Fibroblast of pulmonary artery (primary cell): ENCODE measurements around the gene TEX44.
"Not testable (repeated sequence)": the region's sequence is repeated elsewhere in the genome, so short reads cannot be mapped to it uniquely, and the experiment has no call there.

Experiments
- DNase-seq: peaks from one replicate; pipeline ENCODE4 v3.0.0-alpha.2; 2010; ENCODE audit warnings: low read depth
- H3K4me3 ChIP-seq: replicated peaks from 2 replicates; pipeline ENCODE4 v1.5.1; 2011; ENCODE audit warnings: low read depth, mild to moderate bottlenecking, control low read depth, low read length, moderate library complexity
- CTCF ChIP-seq: IDR thresholded peaks from 2 replicates; pipeline ENCODE4 v1.5.1; 2011; ENCODE audit warnings: mild to moderate bottlenecking, control low read depth, low read length, inconsistent platforms; ENCODE audit errors: missing control alignments

Gene TEX44

GRCh38 chr2:231552752-231553151 lies 39.9 kb upstream of the TEX44 start:
- no peak for DNase-seq
- no peak for TF ChIP-seq CTCF
- H3K4me3 ChIP-seq: no peak overlapping the region

DNA sequence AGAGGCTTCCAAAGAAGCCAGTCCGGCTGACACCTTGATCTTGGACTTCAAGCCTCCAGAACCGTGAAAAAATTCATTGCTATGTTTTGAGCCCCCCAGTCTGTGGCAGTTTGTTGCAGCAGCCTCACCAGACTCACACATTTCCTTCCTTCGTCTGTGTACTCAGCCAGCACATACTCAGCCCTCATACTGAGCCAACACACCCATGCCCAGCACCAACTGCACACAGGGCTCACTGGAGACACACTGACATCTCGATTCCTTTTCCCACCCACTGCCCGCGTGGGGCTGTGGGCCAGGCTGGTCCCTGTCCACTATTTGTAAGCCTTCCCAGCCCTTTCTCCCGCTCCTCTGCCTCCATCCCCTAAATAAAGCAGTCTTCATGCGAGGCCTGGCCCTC lies 38.3 kb upstream of the TEX44 start:
- DNase-seq: no peak
- peak overlapping the region; percentile 9 for H3K4me3 ChIP-seq
- no peak for TF ChIP-seq CTCF

DNA sequence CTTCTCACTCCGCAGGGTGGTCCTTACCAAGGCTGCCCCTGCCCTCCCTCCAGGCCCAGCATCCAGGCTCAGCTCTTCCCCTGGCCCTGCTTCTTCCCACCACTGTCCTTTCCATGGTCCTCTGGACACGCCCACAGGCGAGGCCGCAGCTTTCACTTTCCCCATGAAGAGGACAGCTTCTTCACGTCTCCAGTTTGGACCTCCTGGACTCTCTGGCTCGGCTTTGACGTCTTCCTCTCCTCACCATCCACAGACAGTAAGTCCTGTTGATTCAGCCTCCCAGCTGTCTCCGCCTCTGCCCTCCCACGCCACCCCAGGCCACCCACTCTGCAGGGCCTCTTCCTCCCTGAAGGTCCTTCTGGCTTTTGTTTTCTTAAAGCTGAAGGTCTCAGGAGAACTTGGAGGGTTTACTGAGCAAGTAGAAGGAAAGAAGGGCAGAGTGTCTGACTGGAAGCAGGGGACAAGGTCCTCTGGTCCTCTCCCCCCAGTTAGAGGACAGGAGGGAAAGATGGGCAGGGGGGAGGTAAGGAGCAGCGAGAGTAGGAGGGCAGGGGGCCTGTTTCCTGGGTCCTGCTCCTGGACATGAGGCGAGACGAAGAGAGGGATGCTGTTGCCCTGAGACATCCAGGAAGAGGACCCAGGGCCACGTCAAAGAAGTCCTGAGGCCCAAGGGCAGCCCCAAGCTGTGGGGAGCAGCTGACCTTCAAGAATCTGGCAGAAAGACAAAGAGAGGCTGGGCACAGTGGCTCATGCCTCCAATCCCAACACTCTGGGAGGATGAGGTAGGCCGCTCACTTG lies 37.7 kb upstream of the TEX44 start:
- DNase-seq: peak; percentile 89
- no peak for TF ChIP-seq CTCF
- H3K4me3 ChIP-seq: peak overlapping the region; percentile 9

DNA sequence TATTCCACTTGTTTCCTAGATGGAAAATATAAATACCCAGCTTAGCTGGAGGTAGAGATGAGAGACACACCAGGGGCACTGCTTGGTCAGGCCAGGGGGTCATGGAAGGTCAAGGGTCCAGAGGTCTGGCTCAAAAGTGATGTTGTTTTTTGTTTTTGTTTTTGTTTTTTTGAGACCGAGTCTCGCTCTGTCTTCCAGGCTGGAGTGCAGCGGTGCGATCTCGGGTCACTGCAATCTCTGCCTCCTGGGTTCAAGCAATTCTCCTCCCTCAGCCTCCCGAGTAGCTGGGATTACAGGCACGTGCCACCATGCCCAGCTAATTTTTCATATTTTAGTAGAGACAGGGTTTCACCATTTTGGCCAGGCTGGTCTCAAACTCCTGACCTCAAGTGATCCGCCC lies 36.2 kb upstream of the TEX44 start:
- not testable (repeated sequence) for H3K4me3 ChIP-seq, DNase-seq

DNA sequence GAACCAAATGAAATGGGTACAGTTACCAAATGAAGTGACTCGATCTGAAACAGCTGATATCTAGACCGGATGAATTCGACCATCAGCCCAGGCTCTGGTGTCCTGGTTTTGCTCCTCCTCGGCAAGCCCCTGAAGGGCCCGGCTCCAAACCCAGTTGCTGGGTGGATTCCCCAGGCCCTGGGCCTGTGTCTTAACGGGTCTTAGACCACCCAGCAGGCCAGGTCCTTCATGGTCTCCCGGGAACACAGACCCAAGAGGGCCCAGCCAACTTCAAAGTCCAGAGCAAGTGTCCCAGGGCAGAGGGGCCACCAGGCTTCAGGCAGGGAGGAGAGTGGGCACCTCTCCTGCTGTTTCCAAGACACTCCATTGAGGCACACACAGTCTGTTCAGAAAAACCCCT lies 35.7 kb upstream of the TEX44 start:
- DNase-seq: no peak
- no peak overlapping the region for H3K4me3 ChIP-seq
- no peak for TF ChIP-seq CTCF

- DNase-seq: peak; percentile 93
- peak; percentile 82 for TF ChIP-seq CTCF
- H3K4me3 ChIP-seq: no peak overlapping the region
Observed at GRCh38 chr2:231557571-231558217, 35.0 kb upstream of the TEX44 start.

DNA sequence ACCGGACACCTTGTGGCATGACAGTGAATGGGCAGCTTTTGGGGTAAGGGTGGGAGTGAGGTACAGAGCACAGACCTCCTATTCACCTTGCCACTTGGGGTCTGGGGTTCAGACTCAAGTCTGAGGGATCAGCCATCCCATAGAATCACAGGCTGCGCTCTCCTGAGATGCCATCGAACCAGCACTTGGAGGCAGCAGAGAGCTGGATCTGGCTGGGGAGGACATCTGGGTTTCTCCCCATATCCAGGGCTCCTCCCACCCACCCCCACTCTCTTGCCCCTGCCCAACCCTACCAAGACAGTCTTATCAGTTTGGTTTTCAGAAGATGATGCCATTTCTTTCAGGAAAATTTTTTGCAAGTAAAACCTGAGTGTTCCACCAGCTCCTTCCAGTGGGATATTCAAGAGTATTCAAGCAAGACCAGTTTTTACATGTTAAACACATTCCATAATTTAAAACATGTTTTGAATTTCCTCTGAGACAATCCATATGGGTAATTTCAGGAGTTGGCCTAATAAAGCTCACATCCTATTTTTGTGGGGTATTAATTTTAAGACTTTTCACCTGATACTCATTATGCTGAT lies 29.2 kb upstream of the TEX44 start:
- peak; percentile 78 for TF ChIP-seq CTCF
- peak; percentile 67 for DNase-seq

More for the DNA sequence above, 29.2 kb upstream of the TEX44 start:
- no peak overlapping the region for H3K4me3 ChIP-seq
